HUES6 (cell line): ENCODE results near the gene TJP3.

Experiments used
- H3K27ac ChIP-seq: 2 replicates; pipeline ENCODE4 v1.7.0; 2013; ENCODE audit warnings: low read depth, mild to moderate bottlenecking, low read length, inconsistent platforms
- H3K27me3 ChIP-seq: 2 replicates; pipeline ENCODE4 v1.6.1; 2013; ENCODE audit warnings: low read length; ENCODE audit not compliant: control insufficient read depth, insufficient read depth
- H3K36me3 ChIP-seq: 2 replicates; pipeline ENCODE4 v1.6.1; 2013; ENCODE audit warnings: low read length; ENCODE audit not compliant: control insufficient read depth, insufficient read depth
- H3K4me1 ChIP-seq: 2 replicates; pipeline ENCODE4 v1.6.1; 2013; ENCODE audit warnings: low read length; ENCODE audit not compliant: control insufficient read depth, insufficient read depth
- H3K4me3 ChIP-seq: 2 replicates; pipeline ENCODE4 v1.5.1; 2013; ENCODE audit warnings: low read depth, low read length
- H3K9ac ChIP-seq: one replicate; pipeline ENCODE4 v1.6.1; 2013; ENCODE audit warnings: mild to moderate bottlenecking, low read length
- H3K9me3 ChIP-seq: 2 replicates; pipeline ENCODE4 v1.6.1; 2013; ENCODE audit warnings: low read depth, low read length; ENCODE audit not compliant: control insufficient read depth, insufficient read depth

Gene TJP3

GRCh38 chr19:3700242-3701032 lies 7.7 kb upstream of the TJP3 start, which contains the start of gene PIP5K1C:
TSS of gene PIP5K1C (minus strand) at chr19:3700468. CDS start at chr19:3700390, 78 bp downstream.
- H3K4me3 ChIP-seq: peak within 1 kb of the TSS; percentile 87
- H3K4me1 ChIP-seq: no peaks in the 10 kb centered on the region; the same call in 1 of the 2 replicates
- peaks cover under 1% of the 10 kb centered on the region; the same call in 1 of the 2 replicates for H3K36me3 ChIP-seq
- H3K9ac ChIP-seq: peak within 1 kb of the TSS; percentile 83
- H3K27ac ChIP-seq: no peak within 1 kb of the TSS
- no peaks in the 10 kb centered on the region for H3K27me3 ChIP-seq
- H3K9me3 ChIP-seq: no peaks in the 10 kb centered on the region

GRCh38 chr19:3701200-3701599 lies 7.0 kb upstream of the TJP3 start:
- no peaks in the 10 kb centered on the region for H3K27me3 ChIP-seq
- no peak overlapping the region for H3K4me3 ChIP-seq
- H3K9me3 ChIP-seq: no peaks in the 10 kb centered on the region
- H3K27ac ChIP-seq: no peak overlapping the region
- no peak overlapping the region for H3K9ac ChIP-seq
- no peaks in the 10 kb centered on the region; the same call in 1 of the 2 replicates for H3K4me1 ChIP-seq
- no peaks in the 10 kb centered on the region for H3K36me3 ChIP-seq

GRCh38 chr19:3707868-3708206 lies 347 bp upstream of the TJP3 start:
- peaks cover 5% of the 10 kb centered on the region for H3K4me1 ChIP-seq
- H3K4me3 ChIP-seq: no peak overlapping the region
- no peaks in the 10 kb centered on the region for H3K36me3 ChIP-seq
- no peaks in the 10 kb centered on the region for H3K27me3 ChIP-seq
- no peak overlapping the region for H3K27ac ChIP-seq
- H3K9me3 ChIP-seq: no peaks in the 10 kb centered on the region
- no peak overlapping the region for H3K9ac ChIP-seq

- H3K27me3 ChIP-seq: no peaks in the 10 kb centered on the region
- peaks cover 5% of the 10 kb centered on the region for H3K4me1 ChIP-seq
- no peak overlapping the region for H3K4me3 ChIP-seq
- no peaks in the 10 kb centered on the region for H3K9me3 ChIP-seq
- H3K9ac ChIP-seq: no peak overlapping the region
- no peaks in the 10 kb centered on the region for H3K36me3 ChIP-seq
- no peak overlapping the region for H3K27ac ChIP-seq
These were observed 2.2 kb downstream of the TJP3 start for GRCh38 chr19:3710265-3710812.

GRCh38 chr19:3712663-3713611 lies 4.8 kb downstream of the TJP3 start:
- Histone ChIP-seq H3K4me3 (no peak overlapping the region), H3K9me3 (no peaks in the 10 kb centered on the region), H3K36me3 (no peaks in the 10 kb centered on the region), H3K27ac (no peak overlapping the region), H3K9ac (no peak overlapping the region), H3K4me1 (peaks cover 5% of the 10 kb centered on the region), H3K27me3 (no peaks in the 10 kb centered on the region)

- H3K36me3 ChIP-seq: no peaks in the 10 kb centered on the region
- no peaks in the 10 kb centered on the region for H3K9me3 ChIP-seq
- H3K4me1 ChIP-seq: peaks cover 6% of the 10 kb centered on the region; the same call in 1 of the 2 replicates
- no peak overlapping the region for H3K27ac ChIP-seq
- no peaks in the 10 kb centered on the region for H3K27me3 ChIP-seq
- no peak overlapping the region for H3K9ac ChIP-seq
- no peak overlapping the region for H3K4me3 ChIP-seq
These were observed 8.0 kb downstream of the TJP3 start for GRCh38 chr19:3716147-3716668.

GRCh38 chr19:3719868-3720267 lies 11.7 kb downstream of the TJP3 start:
- Histone ChIP-seq H3K27me3 (peaks cover 9% of the 10 kb centered on the region; the same call in 1 of the 2 replicates), H3K9me3 (no peaks in the 10 kb centered on the region), H3K36me3 (no peaks in the 10 kb centered on the region), H3K9ac (no peak overlapping the region), H3K4me1 (peaks cover 14% of the 10 kb centered on the region), H3K4me3 (no peak overlapping the region), H3K27ac (no peak overlapping the region)

GRCh38 chr19:3720349-3720917 lies 12.2 kb downstream of the TJP3 start:
- Histone ChIP-seq H3K9ac (no peak overlapping the region), H3K27me3 (peaks cover 9% of the 10 kb centered on the region; the same call in 1 of the 2 replicates), H3K4me3 (no peak overlapping the region), H3K36me3 (no peaks in the 10 kb centered on the region), H3K4me1 (peaks cover 14% of the 10 kb centered on the region), H3K27ac (no peak overlapping the region), H3K9me3 (no peaks in the 10 kb centered on the region)

GRCh38 chr19:3721131-3721886 lies 13.1 kb downstream of the TJP3 start:
- Histone ChIP-seq H3K4me1 (peaks cover 14% of the 10 kb centered on the region), H3K27me3 (peaks cover 9% of the 10 kb centered on the region; the same call in 1 of the 2 replicates), H3K36me3 (no peaks in the 10 kb centered on the region), H3K27ac (no peak overlapping the region), H3K9ac (no peak overlapping the region), H3K4me3 (peak overlapping the region; percentile 88), H3K9me3 (no peaks in the 10 kb centered on the region)

- Histone ChIP-seq H3K36me3 (no peaks in the 10 kb centered on the region), H3K27me3 (peaks cover 9% of the 10 kb centered on the region; the same call in 1 of the 2 replicates), H3K9me3 (no peaks in the 10 kb centered on the region), H3K4me1 (peaks cover 14% of the 10 kb centered on the region), H3K9ac (peak overlapping the region; percentile 57), H3K27ac (no peak overlapping the region; the same call in 1 of the 2 replicates), H3K4me3 (peak overlapping the region; percentile 88)
These were observed 13.8 kb downstream of the TJP3 start for GRCh38 chr19:3721887-3722442.
